ENCODE measurements around the gene ACOT4. TPM values are rescaled to one million over a fixed set of nuclear protein-coding genes. Genes with fewer than 3 reads are reported as not detected.
"Not testable (repeated sequence)": the region's sequence is repeated elsewhere in the genome, so short reads cannot be mapped to it uniquely, and the experiment has no call there.

Gene ACOT4
- total RNA-seq, 1 donor from 2014 or later, result 4.3 TPM

DNA sequence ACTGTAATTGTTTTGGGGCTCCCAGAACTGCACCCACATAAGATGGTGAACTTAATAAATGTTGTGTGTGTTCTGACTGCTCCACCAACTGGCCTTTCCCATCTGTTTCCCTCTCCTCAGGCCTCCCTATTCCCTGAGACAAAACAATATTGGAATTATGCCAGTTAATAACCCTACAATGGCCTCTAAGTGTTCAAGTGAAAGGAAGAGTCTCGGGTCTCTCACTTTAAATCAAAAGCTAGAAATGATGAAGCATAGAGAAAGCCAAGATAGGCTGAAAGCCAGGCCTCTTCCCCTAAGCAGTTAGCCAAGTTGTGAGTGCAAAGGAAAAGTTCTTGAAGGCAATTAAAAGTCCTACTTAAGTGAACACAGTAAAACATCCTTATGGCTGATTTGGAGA, 34.0 kb downstream of the ACOT4 start:
- TF ChIP-seq, protein P1, sequence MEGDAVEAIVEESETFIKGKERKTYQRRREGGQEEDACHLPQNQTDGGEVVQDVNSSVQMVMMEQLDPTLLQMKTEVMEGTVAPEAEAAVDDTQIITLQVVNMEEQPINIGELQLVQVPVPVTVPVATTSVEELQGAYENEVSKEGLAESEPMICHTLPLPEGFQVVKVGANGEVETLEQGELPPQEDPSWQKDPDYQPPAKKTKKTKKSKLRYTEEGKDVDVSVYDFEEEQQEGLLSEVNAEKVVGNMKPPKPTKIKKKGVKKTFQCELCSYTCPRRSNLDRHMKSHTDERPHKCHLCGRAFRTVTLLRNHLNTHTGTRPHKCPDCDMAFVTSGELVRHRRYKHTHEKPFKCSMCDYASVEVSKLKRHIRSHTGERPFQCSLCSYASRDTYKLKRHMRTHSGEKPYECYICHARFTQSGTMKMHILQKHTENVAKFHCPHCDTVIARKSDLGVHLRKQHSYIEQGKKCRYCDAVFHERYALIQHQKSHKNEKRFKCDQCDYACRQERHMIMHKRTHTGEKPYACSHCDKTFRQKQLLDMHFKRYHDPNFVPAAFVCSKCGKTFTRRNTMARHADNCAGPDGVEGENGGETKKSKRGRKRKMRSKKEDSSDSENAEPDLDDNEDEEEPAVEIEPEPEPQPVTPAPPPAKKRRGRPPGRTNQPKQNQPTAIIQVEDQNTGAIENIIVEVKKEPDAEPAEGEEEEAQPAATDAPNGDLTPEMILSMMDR (IDR thresholded peaks at IDR 0.05; ENCODE audit: insufficient read depth, low read length, poor library complexity, severe bottlenecking), result no peak
- H3K27me3 ChIP-seq (ENCODE audit: control insufficient read depth, insufficient read depth, low read length), result no peaks in the 10 kb centered on the region
- no peaks in the 10 kb centered on the region for H3K36me3 ChIP-seq (ENCODE audit: control insufficient read depth, insufficient read depth, low read length)
- DNase-seq (ENCODE audit: low read depth), result no peak
- no peak overlapping the region for H3K4me3 ChIP-seq (ENCODE audit: low read depth, low read length)

DNA sequence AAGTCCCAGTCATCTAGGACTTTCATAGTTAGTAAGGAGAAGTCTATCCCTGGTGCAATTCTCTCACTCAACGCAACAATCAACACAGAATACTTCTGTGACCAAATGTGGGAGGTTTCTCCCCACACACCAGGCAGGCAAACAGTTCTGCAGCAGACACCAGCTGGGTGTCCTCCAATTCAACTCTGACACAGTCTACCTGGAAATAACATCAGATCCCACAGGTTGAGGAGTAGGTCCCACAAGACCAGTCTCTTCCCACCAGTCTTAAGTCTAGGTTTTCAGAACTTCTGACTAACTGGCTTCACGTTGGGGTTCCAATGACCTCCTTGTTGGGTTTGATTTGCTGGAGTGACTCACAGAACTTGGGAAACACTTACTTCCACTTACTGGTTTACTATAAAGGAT, 35.5 kb downstream of the ACOT4 start:
- TF ChIP-seq, protein P1 (IDR thresholded peaks at IDR 0.05; ENCODE audit: insufficient read depth, low read length, poor library complexity, severe bottlenecking), result no peak
- Histone ChIP-seq H3K27me3 (ENCODE audit: control insufficient read depth, insufficient read depth, low read length) (no peaks in the 10 kb centered on the region), H3K4me3 (ENCODE audit: low read depth, low read length) (no peak overlapping the region), H3K36me3 (ENCODE audit: control insufficient read depth, insufficient read depth, low read length) (no peaks in the 10 kb centered on the region)
- DNase-seq (ENCODE audit: low read depth), result no peak

DNA sequence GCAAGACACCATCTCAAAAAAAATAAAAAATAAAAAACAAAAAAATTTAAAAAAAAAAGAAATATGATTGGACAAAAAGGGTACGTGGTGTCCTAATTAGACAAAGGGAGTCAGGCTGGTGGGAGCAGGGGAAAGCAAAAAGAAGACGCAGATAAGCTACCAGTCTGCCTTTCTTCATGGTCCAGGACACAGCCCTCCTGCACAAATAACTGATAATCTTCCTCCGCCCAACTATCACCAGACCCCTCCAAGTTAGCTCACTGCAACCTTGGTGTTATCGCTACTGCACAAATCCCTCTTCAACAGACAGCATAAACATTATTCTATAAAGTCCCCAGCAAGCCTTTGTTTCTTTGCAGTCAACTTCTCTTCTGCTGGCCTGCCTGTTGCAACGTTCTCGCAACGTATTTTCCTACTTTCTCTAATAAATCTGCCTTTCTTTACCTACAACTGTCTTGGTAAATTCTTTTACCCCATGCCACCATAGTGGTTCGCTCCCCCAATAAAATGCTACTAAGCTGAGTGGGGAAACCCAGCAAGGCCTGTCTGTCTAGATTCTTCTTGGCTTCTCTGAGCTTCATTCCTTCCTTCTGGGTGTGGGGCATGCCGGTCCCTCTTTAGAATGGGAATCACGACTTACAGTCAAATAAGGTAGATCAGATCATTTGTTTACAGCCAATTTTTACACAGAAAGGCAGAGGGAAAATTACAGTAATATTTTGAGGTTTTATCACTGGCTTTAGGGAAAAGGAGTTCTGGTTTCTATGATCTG, 38.5 kb downstream of the ACOT4 start:
- DNase-seq (ENCODE audit: low read depth), result no peak
- TF ChIP-seq, protein P1 (IDR thresholded peaks at IDR 0.05; ENCODE audit: insufficient read depth, low read length, poor library complexity, severe bottlenecking), result no peak
- H3K36me3 ChIP-seq (ENCODE audit: control insufficient read depth, insufficient read depth, low read length), result no peaks in the 10 kb centered on the region
- no peak overlapping the region for H3K4me3 ChIP-seq (ENCODE audit: low read depth, low read length)
- H3K27me3 ChIP-seq (ENCODE audit: control insufficient read depth, insufficient read depth, low read length), result peaks cover 5% of the 10 kb centered on the region

DNA sequence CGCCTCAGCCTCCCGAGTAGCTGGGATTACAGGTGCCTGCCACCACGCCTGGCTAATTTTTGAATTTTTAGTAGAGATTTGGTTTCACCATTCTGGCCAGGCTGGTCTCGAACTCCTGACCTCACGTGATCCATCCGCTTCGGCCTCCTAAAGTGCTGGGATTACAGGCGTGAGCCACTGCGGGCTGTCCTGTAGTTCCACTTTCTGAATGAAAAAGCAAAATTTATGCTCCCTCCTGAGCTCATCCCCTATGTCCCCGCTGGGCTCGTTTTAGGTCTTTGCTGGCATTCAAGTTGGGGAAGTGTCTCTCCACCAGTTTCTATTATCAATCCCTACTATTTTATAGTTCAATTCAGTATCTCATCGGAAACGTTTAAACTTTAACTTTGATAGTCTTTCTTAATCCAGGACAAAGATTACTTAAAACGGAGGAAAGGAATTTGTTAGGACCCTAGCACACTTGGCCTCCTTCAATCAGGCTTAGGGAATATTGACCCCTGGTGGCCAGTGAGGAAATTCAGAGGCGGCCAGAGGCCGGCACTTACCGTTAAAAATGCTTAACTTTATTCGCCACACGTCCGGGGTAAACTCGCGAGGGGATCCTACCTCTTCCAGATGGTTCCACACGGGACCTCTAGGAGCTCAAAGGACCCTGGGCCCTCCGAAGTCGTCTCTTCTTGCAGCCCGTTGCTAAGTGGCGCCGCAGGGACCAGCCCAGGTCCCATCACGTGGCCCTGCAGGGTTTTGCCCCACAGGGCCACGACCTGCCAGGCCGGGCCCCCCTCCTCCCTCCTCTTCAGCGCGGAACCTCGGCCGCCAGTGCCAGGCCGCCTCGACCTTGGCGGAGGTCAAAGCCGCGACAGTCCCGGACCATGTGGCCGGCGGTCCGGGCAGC, 41.7 kb downstream of the ACOT4 start:
- H3K4me3 ChIP-seq (ENCODE audit: low read depth, low read length), result peak overlapping the region; percentile 40
- H3K27me3 ChIP-seq (ENCODE audit: control insufficient read depth, insufficient read depth, low read length), result peaks cover 5% of the 10 kb centered on the region
- peak; percentile 23 for DNase-seq (ENCODE audit: low read depth)
- no peaks in the 10 kb centered on the region for H3K36me3 ChIP-seq (ENCODE audit: control insufficient read depth, insufficient read depth, low read length)
- TF ChIP-seq, protein P1 (IDR thresholded peaks at IDR 0.05; ENCODE audit: insufficient read depth, low read length, poor library complexity, severe bottlenecking), result peak; percentile 83

DNA sequence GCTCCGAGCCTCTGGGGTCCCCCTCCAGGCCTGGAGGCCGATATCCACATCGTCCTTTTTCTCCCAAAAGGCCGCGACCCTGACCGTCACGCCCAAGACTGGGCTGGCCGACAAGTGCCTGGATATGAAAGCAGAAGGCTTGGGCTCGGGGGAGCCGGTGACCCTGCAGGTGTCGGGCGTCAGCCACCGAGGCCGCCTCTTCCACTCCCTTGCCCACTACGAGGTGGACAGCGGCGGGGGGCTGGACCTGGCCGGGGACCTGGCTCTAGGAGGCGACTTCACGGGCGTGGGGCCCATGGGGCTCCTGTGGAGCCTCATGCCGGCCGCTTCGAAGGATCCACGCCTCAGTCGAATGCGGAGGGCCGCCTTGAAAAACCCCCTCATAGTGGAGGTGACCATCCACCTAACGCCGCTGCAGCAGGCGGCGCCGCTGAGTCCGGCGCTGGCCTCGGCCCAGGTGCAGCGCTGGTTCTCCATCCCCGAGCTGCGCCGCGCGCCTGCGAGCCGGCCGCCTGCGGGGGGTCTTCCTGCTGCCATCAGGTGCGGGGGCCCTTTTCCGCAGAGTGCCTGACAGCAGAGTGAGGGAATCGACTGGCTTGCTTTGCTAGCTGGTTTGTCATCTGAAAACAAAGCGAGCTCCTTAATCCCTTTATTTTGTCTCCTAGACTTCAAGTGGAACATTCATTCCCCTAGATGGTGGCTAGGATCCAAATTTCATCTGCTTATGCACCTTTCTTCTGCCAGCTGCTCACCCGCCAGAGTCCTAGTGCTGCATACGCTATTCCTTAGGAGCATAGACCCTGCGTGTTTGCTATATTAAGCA, 42.5 kb downstream of the ACOT4 start:
- no peak for DNase-seq (ENCODE audit: low read depth)
- Histone ChIP-seq H3K4me3 (ENCODE audit: low read depth, low read length) (peak overlapping the region; percentile 40), H3K36me3 (ENCODE audit: control insufficient read depth, insufficient read depth, low read length) (no peaks in the 10 kb centered on the region), H3K27me3 (ENCODE audit: control insufficient read depth, insufficient read depth, low read length) (peaks cover 5% of the 10 kb centered on the region)
- TF ChIP-seq, protein P1 (IDR thresholded peaks at IDR 0.05; ENCODE audit: insufficient read depth, low read length, poor library complexity, severe bottlenecking), result peak; percentile 41

DNA sequence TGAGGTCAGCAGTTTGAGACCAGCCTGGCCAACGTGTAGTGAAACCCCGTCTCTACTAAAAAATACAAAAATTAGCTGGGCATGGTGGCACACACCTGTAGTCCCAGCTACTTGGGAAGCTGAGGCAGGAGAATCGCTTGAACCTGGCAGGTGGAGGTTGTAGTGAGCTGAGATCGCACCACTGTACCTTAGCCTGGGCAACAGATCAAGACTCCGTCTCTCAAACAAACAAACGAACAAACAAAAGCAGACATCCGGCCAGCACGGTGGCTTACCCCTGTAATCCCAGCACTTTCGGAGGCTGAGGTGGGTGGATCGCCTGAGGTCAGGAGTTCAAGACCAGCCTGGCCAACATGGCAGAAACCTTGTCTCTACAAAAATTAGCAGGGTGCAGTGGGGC, 44.7 kb downstream of the ACOT4 start:
- not testable (repeated sequence) for H3K4me3 ChIP-seq (ENCODE audit: low read depth, low read length); H3K27me3 ChIP-seq (ENCODE audit: control insufficient read depth, insufficient read depth, low read length); H3K36me3 ChIP-seq (ENCODE audit: control insufficient read depth, insufficient read depth, low read length); DNase-seq (ENCODE audit: low read depth)
